ENCODE measurements around the gene ALDH1A2. TPM values are rescaled to one million over a fixed set of nuclear protein-coding genes. Genes with fewer than 3 reads are reported as not detected.

Gene ALDH1A2
- total RNA-seq, 1 donor from 2014 or later: 30.8 TPM

GRCh38 chr15:58021332-58022230, 43.9 kb downstream of the ALDH1A2 start:
- no peak overlapping the region for H3K9ac ChIP-seq
- no peaks in the 10 kb centered on the region for H3K4me1 Mint-ChIP-seq
- no peaks in the 10 kb centered on the region for H4K20me1 ChIP-seq (ENCODE audit: low read depth)
- no peak overlapping the region for H3K4me3 Mint-ChIP-seq
- no peak overlapping the region for H3K4me3 ChIP-seq
- H3K4me2 ChIP-seq: no peak overlapping the region
- no peaks in the 10 kb centered on the region for H3F3A ChIP-seq (ENCODE audit: low read depth)
- H3K27ac ChIP-seq: no peak overlapping the region
- peaks cover 18% of the 10 kb centered on the region for H3K9me3 Mint-ChIP-seq
- H3K27ac Mint-ChIP-seq: no peak overlapping the region
- no peak for DNase-seq (ENCODE audit: low spot score)
- TF ChIP-seq EZH2 (IDR thresholded peaks at IDR 0.05) (no peak), EZH2phosphoT487 (IDR thresholded peaks at IDR 0.05) (no peak), CTCF (IDR thresholded peaks at IDR 0.05) (no peak)
- peaks cover 4% of the 10 kb centered on the region for H3K27me3 Mint-ChIP-seq (ENCODE audit: insufficient read depth, low read depth)
- H2AFZ ChIP-seq (replicated peaks): no peak overlapping the region
- H3K9me3 ChIP-seq (ENCODE audit: low read depth): peaks cover 13% of the 10 kb centered on the region
- H3K27me3 ChIP-seq: no peaks in the 10 kb centered on the region
- peaks cover 3% of the 10 kb centered on the region for H3K79me2 ChIP-seq (ENCODE audit: low read depth)
- H3K36me3 Mint-ChIP-seq: no peaks in the 10 kb centered on the region
- no peaks in the 10 kb centered on the region for H3K4me1 ChIP-seq
- H3K36me3 ChIP-seq: no peaks in the 10 kb centered on the region

GRCh38 chr15:58019503-58020376, 45.8 kb downstream of the ALDH1A2 start:
- Mint-ChIP-seq H3K4me1 (no peaks in the 10 kb centered on the region), H3K4me3 (no peak overlapping the region), H3K36me3 (no peaks in the 10 kb centered on the region), H3K27me3 (ENCODE audit: insufficient read depth, low read depth) (no peaks in the 10 kb centered on the region), H3K9me3 (peaks cover 5% of the 10 kb centered on the region), H3K27ac (no peak overlapping the region)
- Histone ChIP-seq H3K27me3 (no peaks in the 10 kb centered on the region), H3K27ac (no peak overlapping the region), H3K9me3 (ENCODE audit: low read depth) (no peaks in the 10 kb centered on the region), H3F3A (ENCODE audit: low read depth) (no peaks in the 10 kb centered on the region), H2AFZ (replicated peaks) (no peak overlapping the region), H3K4me3 (no peak overlapping the region), H3K9ac (no peak overlapping the region), H3K4me2 (no peak overlapping the region), H3K36me3 (no peaks in the 10 kb centered on the region), H3K79me2 (ENCODE audit: low read depth) (peaks cover 3% of the 10 kb centered on the region), H3K4me1 (no peaks in the 10 kb centered on the region), H4K20me1 (ENCODE audit: low read depth) (no peaks in the 10 kb centered on the region)
- TF ChIP-seq EZH2phosphoT487 (IDR thresholded peaks at IDR 0.05) (no peak), CTCF (IDR thresholded peaks at IDR 0.05) (no peak), EZH2 (IDR thresholded peaks at IDR 0.05) (no peak)
- no peak for DNase-seq (ENCODE audit: low spot score)

GRCh38 chr15:58017869-58018268, 47.6 kb downstream of the ALDH1A2 start:
- H3K4me3 ChIP-seq: no peak overlapping the region
- DNase-seq (ENCODE audit: low spot score): no peak
- no peak for TF ChIP-seq CTCF (IDR thresholded peaks at IDR 0.05)
- TF ChIP-seq EZH2 (IDR thresholded peaks at IDR 0.05): no peak
- TF ChIP-seq EZH2phosphoT487 (IDR thresholded peaks at IDR 0.05): no peak
- no peaks in the 10 kb centered on the region for H3K36me3 Mint-ChIP-seq
- no peak overlapping the region for H3K4me2 ChIP-seq
- H3K9me3 Mint-ChIP-seq: no peaks in the 10 kb centered on the region
- no peaks in the 10 kb centered on the region for H3K36me3 ChIP-seq
- no peaks in the 10 kb centered on the region for H3F3A ChIP-seq (ENCODE audit: low read depth)
- no peak overlapping the region for H3K27ac ChIP-seq
- H3K79me2 ChIP-seq (ENCODE audit: low read depth): no peaks in the 10 kb centered on the region
- H4K20me1 ChIP-seq (ENCODE audit: low read depth): no peaks in the 10 kb centered on the region
- peaks cover 3% of the 10 kb centered on the region for H3K4me1 ChIP-seq
- no peaks in the 10 kb centered on the region for H3K4me1 Mint-ChIP-seq
- no peaks in the 10 kb centered on the region for H3K27me3 Mint-ChIP-seq (ENCODE audit: insufficient read depth, low read depth)
- no peak overlapping the region for H3K9ac ChIP-seq
- H3K9me3 ChIP-seq (ENCODE audit: low read depth): no peaks in the 10 kb centered on the region
- no peak overlapping the region for H3K4me3 Mint-ChIP-seq
- no peak overlapping the region for H2AFZ ChIP-seq (replicated peaks)
- no peak overlapping the region for H3K27ac Mint-ChIP-seq
- no peaks in the 10 kb centered on the region for H3K27me3 ChIP-seq
